Tibial nerve (tissue), 4 donors: Measurements from ENCODE around the gene CELA3A.

Source experiments
- EP300 ChIP-seq, 2 donors: sonication (generic); formaldehyde crosslinking; IDR thresholded peaks; one replicate each; pipeline ENCODE4 v1.6.1; 2017; ENCODE audit warnings: antibody characterized with exemption in 2 of 2, mild to moderate bottlenecking in 1 of 2
- POLR2A ChIP-seq, 2 donors: fragments of 450-650 bp; IDR thresholded peaks; one replicate each; pipeline ENCODE4 v1.6.1; 2017; ENCODE audit warnings: antibody characterized with exemption in 2 of 2, mild to moderate bottlenecking in 2 of 2, moderate library complexity in 2 of 2
- TF ChIP-seq, protein P1 (sequence below), 5 experiments: fragments of 200-600 bp in 3 of 5; fragments of 450-650 bp in 2 of 5; sonication (generic) in 3 of 5; IDR thresholded peaks; one replicate each; pipeline ENCODE4 v1.5.1; 2016 to 2019; ENCODE audit warnings: antibody characterized with exemption in 5 of 5, mild to moderate bottlenecking in 3 of 5, moderate library complexity in 2 of 5

DNA sequence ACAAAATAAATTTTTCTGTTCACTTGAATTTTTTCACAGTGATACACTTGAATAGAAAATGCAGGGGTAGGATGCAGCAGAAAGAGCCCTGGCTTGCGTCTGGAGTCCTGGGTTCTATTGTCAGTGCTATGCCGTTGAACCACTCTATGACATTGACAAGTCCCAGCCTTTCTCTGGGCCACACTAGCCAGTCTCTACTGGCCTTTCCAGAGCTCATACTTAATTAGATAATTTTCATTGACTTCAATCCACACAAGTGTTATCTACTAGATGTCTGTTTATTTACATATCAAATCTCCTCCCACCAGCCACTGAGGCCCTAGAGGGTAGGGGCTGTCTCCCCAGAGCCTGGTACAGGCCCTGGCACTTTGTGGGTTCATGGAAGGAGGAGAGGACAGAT lies 40.1 kb upstream of the CELA3A start:
- TF ChIP-seq, protein P1, sequence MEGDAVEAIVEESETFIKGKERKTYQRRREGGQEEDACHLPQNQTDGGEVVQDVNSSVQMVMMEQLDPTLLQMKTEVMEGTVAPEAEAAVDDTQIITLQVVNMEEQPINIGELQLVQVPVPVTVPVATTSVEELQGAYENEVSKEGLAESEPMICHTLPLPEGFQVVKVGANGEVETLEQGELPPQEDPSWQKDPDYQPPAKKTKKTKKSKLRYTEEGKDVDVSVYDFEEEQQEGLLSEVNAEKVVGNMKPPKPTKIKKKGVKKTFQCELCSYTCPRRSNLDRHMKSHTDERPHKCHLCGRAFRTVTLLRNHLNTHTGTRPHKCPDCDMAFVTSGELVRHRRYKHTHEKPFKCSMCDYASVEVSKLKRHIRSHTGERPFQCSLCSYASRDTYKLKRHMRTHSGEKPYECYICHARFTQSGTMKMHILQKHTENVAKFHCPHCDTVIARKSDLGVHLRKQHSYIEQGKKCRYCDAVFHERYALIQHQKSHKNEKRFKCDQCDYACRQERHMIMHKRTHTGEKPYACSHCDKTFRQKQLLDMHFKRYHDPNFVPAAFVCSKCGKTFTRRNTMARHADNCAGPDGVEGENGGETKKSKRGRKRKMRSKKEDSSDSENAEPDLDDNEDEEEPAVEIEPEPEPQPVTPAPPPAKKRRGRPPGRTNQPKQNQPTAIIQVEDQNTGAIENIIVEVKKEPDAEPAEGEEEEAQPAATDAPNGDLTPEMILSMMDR (IDR thresholded peaks at IDR 0.05), result no peak
- TF ChIP-seq EP300 (IDR thresholded peaks at IDR 0.05) (no peak), POLR2A (IDR thresholded peaks at IDR 0.05) (no peak)
